ENCODE results near the gene ZNF823.

GRCh38 chr19:11675569-11675968, 63.2 kb downstream of the ZNF823 start:
- TF ChIP-seq POLR2A (IDR thresholded peaks at IDR 0.05; ENCODE audit: extremely low read depth, insufficient read length): no peak
- TF ChIP-seq CTCF (IDR thresholded peaks at IDR 0.05; ENCODE audit: low read depth, low read length): no peak
- TF ChIP-seq MAX (IDR thresholded peaks at IDR 0.05; ENCODE audit: low read depth, low read length): no peak

Measured in NB4 (cell line).